ENCODE measurements around the gene CALHM6.

DNA sequence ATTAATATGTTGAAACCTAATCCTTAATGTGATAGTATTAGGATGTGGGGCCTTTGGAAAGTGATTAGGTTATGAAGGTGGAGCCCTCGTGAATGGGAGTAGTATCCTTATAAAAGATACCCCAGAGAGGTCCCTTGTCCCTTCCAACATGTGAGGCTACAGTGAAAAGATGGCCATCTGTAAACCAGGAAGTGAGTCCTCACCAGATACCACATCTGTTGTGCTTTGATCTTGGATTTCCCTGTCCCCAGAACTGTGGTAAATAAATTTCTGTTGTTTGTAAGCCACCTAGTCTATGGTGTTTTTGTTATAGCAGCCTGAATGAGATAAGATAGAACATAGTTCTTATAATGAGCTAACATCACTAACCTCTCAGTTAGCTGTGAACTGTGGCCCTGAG, 16.6 kb upstream of the CALHM6 start:
- TF ChIP-seq, protein P1, sequence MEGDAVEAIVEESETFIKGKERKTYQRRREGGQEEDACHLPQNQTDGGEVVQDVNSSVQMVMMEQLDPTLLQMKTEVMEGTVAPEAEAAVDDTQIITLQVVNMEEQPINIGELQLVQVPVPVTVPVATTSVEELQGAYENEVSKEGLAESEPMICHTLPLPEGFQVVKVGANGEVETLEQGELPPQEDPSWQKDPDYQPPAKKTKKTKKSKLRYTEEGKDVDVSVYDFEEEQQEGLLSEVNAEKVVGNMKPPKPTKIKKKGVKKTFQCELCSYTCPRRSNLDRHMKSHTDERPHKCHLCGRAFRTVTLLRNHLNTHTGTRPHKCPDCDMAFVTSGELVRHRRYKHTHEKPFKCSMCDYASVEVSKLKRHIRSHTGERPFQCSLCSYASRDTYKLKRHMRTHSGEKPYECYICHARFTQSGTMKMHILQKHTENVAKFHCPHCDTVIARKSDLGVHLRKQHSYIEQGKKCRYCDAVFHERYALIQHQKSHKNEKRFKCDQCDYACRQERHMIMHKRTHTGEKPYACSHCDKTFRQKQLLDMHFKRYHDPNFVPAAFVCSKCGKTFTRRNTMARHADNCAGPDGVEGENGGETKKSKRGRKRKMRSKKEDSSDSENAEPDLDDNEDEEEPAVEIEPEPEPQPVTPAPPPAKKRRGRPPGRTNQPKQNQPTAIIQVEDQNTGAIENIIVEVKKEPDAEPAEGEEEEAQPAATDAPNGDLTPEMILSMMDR (IDR thresholded peaks at IDR 0.05), result no peak
- no peak for TF ChIP-seq POLR2A (IDR thresholded peaks at IDR 0.05)
